Stimulated activated CD8-positive, alpha-beta memory T cell treated with anti-CD3 and anti-CD28 coated beads, Interleukin-12 subunit alpha, Interleukin-12 subunit beta, amount 100 ng/mL, for 1 hour (primary cell): ENCODE data around the gene CNDP1.

ENCODE experiments used
- DNase-seq: peaks from one replicate; pipeline ENCODE4 v3.0.0-alpha.2; 2020; ENCODE audit warnings: low read depth

CNDP1 gene

GRCh38 chr18:74626049-74626874 lies 92.0 kb downstream of the CNDP1 start:
- DNase-seq: no peak

- no peak for DNase-seq
These were observed 96.5 kb downstream of the CNDP1 start for GRCh38 chr18:74630804-74631203.

- DNase-seq: no peak
These were observed 96.9 kb downstream of the CNDP1 start for GRCh38 chr18:74631212-74631611.

GRCh38 chr18:74631623-74632350 lies 97.5 kb downstream of the CNDP1 start:
- no peak for DNase-seq

- no peak for DNase-seq
These were observed 98.0 kb downstream of the CNDP1 start for GRCh38 chr18:74632351-74632679.

- DNase-seq: no peak
These were observed 98.6 kb downstream of the CNDP1 start for GRCh38 chr18:74632856-74633255.

- DNase-seq: no peak
These were observed 99.5 kb downstream of the CNDP1 start for GRCh38 chr18:74633652-74634352.

- no peak for DNase-seq
These were observed 101.1 kb downstream of the CNDP1 start for GRCh38 chr18:74635224-74635975.
